Activated CD4-positive, alpha-beta T cell treated with anti-CD3 and anti-CD28 coated beads for 24 hours (primary cell): ENCODE measurements around the gene COMMD1.
"Not testable (repeated sequence)": the region's sequence is repeated elsewhere in the genome, so short reads cannot be mapped to it uniquely, and the experiment has no call there.

Source experiments
- DNase-seq, 2 donors: peaks; one replicate each; pipeline ENCODE4 v3.0.0-alpha.2; 2020; ENCODE audit warnings: low read depth in 2 of 2

COMMD1 gene

DNA sequence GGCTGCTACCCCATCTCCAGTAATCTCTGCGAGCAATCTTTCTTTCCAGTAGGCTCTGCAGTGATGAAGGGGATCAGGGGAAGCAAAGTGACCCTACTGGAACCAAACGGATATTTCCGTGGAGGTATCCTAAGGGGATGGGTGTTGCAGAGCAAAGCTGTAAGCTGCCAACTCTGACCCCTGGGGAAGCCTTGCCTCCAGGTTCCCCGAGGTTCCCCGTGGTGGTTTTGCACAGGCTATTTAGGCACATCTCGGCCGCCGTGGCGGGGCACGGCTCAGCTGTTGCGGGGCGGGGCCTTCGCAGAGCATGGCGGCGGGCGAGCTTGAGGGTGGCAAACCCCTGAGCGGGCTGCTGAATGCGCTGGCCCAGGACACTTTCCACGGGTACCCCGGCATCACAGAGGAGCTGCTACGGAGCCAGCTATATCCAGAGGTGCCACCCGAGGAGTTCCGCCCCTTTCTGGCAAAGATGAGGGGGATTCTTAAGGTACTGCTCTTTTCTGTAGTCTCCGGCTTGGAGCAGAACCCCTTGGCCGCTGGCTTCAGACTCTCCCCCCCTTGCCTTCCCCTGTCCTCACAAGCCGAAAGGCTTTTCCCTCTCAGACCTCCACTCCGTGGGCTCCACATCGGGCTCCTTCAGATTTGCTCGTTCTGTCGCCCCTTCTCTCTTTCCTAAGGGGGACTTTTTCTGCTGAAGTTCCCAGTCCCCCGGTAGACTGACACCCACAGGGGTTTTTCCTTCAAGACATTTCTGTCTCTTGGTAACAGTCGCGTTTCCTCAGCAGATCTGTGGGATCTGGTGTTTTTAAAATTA is at the start of gene COMMD1:
TSS of gene COMMD1 (plus strand) at position 303 of the 814 bp plus-strand sequence. CDS start at position 308, 5 bp downstream.
- peak; percentile 68 to 72 for DNase-seq

DNA sequence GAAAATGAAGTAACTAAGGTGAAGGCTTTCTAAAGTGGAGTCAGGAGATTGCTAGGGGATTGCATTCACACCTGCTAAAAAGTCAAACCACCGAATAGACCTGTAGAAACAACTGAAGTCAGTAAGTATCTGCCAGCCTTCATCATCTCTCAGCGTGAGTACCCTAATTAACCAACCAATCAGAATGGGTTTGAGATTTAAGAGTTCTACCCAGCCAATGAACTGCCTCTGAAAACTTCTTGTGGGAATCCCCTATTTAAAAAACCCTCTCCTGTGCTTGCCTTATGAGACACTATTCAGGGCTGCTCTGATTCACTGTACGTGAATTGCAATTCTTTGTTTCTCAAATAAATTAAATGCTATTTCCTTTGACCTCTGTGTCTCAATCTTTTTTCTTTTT is 48.2 kb upstream of the COMMD1 start:
- DNase-seq: no peak

DNA sequence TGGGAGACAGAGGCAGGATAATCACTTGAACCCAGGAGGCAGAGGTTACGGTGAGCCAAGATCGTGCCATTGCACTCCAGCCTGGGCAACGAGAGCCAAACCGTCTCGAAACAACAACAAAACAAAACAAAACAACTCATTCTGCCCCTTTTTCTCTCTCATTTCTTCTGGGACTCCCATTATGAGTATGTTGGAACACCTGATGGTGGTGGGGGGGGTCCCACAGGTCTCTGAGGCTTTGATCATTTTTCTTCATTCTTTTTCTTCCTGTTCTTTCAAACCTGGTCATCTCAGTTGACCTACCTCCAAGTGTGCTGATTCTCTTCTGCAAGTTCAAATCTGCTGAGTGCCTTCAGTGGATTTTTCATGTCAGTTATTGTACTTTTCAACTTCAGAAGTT is 43.4 kb upstream of the COMMD1 start:
- DNase-seq: no peak

DNA sequence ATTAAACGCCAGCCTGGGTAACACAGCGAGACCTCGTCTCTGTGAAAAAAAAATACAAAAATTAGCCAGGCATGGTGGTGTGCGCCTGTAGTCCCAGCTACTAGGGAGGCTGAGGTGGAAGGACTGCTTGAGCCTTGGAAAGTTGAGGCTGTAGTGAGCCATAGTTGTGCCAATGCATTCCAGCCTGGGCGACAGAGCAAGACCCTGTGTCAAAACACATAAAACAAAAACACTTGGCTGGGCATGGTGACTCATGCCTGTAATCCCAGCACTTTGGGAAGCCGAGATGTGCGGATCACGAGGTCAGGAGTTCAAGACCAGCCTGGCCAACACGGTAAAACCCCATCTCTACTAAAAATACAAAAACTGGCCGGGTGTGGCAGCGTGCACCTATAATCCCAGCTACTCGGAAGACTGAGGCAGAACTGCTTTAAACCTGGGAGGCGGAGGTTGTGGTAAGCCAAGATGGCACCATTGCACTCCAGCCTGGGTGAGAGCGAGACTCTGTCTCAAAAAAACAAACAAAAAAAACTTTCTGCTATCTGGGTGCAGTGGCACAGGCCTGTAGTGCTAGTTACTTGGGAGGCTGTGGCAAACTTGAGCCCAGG is 38.9 kb upstream of the COMMD1 start:
- not testable (repeated sequence) for DNase-seq

DNA sequence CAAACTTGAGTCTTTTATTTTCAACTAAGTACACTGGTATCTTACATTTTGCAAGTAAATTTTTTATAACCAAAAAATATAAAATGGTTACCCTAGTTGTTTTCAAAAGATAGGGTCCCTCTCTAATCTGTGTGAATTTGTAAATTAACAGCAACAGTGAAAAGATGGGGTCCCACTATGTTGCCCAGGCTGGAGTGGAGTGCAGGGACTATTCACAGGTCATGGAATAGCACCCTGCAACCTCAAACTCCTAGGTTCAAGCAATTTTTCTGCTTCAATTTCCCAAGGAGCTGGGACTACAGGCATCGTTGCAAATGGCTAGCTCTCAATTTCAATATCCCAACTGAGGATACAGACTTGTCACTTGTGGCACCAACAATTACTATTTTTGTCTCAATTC is 29.1 kb upstream of the COMMD1 start:
- DNase-seq: no peak

DNA sequence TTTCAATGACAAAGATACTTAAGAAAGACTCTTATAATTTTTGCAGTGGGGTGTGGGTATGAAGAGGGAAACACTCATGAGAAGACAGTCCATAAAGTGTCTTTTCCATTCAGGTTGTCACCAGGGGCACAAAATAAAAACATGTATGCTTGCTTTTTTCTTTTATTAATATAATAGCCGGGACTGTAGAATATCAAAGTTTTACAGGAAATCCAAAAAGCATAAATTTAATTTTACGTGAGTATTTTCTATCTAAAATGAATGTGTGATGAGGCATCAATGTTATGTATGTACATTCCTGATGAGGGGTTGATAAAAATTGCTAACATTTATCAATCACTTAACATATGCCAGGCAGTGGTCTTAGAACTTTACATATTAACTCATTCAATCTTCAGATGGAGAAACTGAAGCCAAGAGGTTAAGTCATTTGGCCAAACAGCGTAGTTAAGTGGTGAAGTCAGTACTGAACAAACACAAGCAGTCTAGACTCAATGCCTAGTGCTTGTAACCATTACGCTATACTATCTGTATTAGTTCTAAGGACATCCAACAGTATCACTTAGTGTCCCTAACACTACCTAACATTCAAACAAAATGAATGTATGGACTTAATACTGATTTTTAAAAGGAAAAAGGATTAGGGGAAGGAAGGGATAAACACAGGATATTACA is 27.8 kb upstream of the COMMD1 start:
- no peak for DNase-seq

DNA sequence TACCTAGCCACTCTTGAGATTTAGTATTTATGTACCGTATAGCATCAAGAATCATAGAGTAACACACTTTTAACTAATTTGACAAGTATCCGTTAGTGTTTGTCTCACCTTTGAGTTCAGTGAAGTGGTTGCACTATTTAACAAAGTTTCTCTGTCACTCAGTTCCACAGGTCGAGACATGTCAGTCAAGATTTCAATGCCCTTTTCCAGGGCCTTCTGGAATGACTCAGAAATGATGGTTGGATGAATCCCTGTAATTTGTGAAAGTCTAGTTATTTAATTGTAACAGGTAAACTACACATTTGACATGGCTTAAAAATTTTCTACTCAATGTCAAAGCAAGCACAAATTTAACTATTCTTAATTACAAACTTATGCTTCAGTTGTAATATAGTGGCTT is 26.7 kb upstream of the COMMD1 start:
- no peak for DNase-seq

DNA sequence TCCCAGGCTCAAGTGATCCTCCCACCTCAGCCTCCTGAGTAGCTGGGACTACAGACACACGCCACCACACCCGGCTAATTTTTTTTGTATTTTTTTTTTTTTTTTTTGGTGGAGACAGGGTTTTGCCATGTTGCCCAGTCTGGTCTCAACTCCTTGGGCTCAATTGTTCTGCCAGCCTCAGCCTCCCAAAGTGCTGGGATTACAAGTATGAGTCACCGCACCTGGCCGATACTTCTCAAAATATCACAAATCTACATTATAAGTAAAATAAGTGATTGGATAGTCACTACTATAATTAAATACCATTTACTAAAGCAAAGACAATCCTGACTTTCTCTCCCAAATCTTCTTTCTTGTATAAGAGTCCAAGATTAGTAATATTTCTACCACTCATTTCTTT is 26.1 kb upstream of the COMMD1 start:
- DNase-seq: not testable (repeated sequence)

DNA sequence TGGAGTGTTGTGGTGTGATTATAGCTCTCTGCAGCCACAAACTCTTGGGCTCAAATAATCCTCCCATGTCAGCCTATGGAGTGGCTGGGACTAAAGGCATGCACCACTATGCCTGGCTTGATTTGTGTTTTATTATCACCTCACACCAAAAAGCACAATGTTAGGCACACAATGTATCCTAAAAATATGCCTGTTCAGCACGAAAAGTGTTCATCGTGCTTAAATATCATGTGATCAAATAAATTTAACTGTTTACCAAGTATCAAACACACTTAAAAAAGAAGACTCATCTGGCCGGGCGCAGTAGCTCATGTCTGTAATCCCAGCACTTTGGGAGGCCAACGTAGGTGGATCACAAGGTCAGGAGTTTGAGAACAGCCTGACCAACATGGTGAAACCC is 22.6 kb upstream of the COMMD1 start:
- DNase-seq: no peak

DNA sequence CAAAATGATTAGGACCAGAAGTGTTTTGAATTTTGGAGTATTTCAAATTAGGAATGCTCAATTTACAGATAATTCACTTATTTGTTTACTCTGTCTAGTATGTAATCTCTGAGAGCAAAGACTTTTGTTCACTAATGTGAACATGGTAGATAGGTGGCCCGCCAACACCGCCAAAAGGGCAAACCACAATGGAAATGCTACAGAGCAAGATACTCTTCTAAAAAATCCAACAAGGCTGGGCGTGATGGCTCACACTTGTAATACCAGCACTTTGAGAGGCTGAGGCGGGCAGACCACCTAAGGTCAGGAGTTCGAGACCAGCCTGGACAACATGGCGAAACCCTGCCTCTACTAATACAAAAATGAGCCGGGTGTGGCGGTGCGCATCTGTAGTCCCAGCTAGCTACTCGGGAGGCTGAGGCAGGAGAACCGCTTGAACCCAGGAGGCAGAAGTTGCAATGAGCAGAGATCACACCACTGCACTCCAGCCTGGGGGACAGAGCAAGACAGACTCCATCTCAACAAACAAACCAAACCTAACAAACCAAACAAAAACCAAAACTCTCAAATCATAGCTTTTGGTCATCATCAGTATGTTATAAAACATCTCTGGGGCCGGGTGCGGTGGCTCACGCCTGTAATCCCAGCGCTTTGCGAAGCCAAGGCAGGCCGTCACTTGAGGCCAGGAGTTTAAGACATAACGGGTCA is 19.4 kb upstream of the COMMD1 start:
- DNase-seq: no peak

DNA sequence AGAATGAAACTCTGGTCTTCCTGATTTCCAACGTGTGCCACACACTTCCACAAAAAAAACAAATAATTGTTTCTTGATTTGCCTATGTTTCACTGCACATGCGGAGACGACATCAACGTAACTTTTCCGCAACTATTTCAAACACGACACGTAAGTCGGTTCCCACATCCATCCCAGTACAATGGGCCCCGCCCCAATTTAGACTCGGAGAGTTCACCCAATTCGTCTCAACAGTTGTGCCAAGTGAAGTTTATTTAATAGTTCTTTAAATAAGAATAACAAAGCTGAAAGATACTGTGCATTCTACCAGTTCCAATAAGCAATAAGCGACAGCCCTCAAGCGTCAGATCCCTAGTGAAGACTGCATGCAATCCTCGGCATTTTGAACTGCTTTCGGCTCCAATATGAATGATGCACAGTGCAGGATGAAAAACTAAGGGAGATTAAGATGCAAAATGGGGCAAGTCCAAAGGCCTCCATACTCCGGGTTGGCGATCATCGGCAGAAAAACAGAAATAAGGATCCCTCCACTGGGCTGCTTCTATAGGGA is 17.7 kb upstream of the COMMD1 start:
- no peak for DNase-seq

DNA sequence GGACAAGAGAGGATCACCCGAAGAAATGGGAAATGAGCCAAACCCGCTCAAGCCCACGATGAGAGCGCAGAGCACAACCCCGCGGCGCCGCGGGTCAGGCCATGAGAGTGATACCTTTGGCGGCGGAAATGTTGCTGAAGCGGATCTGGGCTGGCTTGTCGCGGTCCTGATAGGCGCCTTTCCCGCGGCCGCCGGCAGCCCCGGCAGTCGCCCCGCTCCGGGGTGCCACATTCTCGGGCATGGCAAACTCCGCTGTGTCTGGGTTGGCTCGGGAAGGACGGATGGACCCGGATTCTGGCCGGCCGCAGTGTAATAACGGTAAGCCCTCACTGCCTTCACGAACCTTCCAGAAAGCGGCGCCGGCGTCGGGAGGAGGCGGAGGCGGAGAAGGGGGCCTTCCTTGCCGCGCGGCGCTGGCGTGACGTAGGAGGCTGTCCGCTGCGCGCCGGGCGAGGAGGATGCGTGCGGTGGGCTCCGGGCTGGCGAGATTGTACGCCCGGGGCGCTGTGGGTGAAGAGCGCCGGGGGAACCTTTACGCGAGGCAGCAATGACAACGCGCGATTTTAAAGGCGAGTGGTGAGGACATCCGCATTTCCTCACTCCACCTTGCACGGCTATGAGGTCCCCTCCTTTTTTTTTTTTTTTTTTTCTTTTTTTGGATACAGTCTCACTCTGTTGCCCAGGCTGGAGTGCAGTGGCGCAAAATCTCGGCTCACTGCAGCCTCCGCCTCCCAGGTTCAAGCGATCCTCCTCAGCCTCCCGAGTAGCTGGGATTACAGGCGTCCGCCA is 17.0 kb upstream of the COMMD1 start, which contains the start of gene CCT4:
TSS of gene CCT4 (minus strand) at position 390 of the 789 bp plus-strand sequence. CDS start at position 241, 149 bp downstream.
- DNase-seq: peak; percentile 80 to 82

DNA sequence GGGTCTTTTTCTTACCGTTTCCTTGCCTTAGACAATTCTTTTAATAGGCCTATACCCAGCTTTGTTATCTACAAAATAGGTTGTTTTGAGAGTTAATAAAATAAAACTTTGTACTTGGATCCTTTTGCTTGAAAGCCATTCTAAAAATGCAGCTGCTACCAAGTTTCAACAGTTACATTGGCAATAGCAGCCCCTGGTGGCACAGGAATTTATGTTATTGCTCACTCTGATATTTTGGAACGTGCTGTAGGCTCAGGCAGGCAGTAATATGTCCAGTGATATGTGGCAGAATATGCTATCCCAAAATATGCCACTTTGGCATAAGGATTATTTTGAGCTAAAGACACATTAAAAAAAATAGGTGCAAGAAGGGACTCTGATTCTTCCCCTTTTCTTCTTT is 6.7 kb upstream of the COMMD1 start:
- no peak for DNase-seq

DNA sequence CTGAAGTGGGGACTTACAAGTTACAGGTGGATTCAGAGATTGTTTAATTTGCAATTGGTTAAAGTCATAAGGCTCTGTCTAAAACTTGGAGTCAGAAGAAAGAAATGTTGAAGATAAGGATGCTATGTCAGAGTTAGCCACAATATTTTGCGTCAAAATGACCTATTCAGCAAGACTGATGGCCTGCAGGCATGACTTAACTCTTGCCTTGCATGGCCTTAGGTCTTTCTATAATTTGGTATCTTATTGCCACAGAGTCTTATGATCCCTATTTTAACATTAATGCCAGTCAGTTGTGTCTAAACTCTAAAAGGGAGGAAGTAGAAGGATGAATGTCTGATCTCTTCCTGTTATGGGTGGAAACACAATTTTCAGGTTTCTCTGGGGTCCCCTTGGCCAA is 5.2 kb upstream of the COMMD1 start:
- no peak for DNase-seq

DNA sequence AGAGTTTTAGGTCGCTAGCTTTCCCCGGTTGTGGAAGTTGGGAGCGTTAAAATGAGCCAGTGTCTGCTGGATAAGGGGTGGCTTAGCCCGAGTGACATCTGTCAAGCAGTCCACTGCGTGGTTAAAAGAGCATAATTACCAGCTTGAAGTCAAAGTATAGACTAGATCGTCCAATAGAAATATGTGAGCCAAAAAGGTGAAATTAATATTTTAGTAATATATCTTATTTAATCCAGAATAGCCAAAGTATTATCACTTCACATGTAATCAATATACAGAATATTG is 654 bp downstream of the COMMD1 start:
- DNase-seq: no peak

DNA sequence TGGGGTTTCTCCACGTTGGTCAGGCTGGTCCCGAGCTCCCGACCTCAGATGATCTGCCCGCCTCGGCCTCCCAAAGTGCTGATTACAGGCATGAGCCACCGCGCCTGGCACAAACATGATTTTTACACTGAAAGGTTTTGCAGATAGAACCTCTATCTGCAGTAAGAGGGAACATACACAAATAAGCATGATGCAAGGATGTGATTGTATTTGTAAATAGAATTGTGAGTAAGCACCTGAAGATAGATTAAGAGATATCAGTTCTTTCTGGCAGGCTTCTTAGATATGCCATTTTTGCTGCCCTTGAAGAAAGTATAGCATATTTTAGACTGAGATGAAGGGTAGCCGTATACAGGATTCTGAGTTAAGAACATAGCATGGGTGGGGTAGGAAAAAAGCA is 3.6 kb downstream of the COMMD1 start:
- DNase-seq: no peak

DNA sequence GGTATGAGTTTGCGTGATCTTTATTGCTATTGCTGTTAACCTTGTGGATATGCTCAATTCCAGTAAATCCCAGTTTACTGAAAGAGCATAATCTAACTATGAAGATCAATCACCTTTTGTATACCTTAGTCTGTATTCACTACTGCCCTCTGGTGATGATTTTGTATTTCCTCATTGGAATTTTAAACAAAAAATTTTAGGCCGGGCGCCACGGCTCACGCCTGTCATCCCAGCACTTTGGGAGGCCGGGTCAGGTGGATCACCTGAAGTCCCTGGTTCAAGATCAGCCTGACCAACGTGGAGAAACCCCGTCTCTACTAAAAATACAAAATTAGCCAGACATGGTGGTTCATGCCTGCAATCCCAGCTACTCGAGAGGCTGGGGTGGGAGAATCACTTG is 5.1 kb downstream of the COMMD1 start:
- no peak for DNase-seq

DNA sequence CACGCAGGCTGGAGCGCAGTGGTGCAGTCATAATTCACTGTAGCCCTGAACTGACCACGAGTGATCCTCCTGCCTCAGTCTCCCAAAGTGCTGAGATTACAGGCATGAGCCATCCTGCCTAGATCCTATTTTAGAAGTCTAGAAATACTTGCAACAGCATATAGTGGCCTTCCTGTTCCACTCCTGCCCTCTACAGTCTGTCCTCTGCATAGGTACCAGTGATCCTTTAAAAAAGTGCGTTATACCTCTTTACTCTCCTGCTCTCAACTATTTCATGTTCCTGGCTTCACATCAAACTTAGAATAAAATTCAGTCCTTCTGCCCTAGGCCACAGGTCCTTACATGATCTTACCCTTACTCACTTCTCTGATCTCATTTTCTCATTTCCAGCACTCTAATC is 6.0 kb downstream of the COMMD1 start:
- DNase-seq: no peak

DNA sequence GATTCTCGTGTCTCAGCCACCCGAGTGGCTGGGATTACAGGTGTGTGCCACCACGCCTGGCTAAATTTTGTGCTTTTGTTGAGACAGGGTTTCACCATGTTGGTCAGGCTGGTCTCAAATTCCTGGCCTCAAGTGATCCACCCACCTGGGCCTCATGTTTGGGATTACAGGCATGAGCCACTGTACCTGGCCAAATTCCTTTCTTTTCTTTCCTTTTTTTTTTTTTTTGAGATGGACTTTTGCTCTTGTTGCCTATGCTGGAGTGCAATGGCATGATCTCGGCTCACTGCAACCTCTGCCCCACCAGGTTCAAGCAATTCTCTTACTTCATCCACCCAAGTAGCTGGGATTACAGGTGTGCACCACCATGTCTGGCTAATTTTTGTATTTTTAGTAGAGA is 9.3 kb downstream of the COMMD1 start:
- not testable (repeated sequence) for DNase-seq

DNA sequence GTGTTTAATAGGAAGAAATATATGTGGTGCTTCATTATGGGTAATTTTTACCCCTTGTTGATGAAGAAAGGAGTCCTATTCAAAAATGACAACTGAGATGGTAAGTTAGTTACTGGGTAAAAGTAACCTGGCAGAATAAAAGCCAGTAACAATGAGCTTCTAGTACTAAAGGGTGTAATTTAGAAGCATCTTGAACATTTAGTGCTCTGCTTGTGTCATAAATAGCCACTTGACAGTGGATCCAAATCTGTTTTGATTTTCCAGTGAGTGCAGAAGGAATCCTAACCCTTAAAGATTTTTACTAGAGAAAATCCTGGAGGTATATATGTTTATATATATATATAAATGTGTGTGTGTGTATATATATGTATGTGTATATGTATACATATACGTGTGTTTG is 15.1 kb downstream of the COMMD1 start:
- no peak for DNase-seq

DNA sequence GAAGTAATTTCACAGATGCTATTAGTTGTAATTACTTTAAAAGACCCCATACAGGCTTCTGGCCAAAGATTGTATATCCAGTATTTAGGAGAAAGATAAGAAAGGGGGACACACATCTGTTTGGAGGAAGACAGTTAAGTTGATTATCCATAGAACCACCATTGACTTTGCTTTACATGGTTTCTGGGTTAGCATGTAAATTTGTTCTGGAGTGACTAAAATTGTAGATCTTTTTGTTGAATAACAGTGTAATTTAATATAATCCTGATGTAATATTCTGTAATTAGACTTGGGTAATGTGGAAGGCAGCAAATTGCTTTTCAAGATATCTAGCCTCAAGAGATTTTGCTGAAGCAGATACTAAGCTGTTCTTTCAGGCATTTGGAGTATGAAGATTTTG is 17.2 kb downstream of the COMMD1 start:
- no peak for DNase-seq
